Peyer's patch (tissue), 4 donors: ENCODE measurements around the gene ACP2. TPM values are rescaled to one million over a fixed set of nuclear protein-coding genes. Genes with fewer than 3 reads are reported as not detected.
"Not testable (repeated sequence)": the region's sequence is repeated elsewhere in the genome, so short reads cannot be mapped to it uniquely, and the experiment has no call there.

Experiments
- DNase-seq, 3 donors: peaks; one replicate each; pipeline ENCODE4 v3.0.0-alpha.2; 2017 to 2019
- H3K27ac ChIP-seq, 4 donors: fragments of 200-600 bp; sonication (generic); one replicate each; pipeline ENCODE4 v1.5.1; 2016 to 2019
- H3K27me3 ChIP-seq, 2 donors: fragments of 200-600 bp; sonication (generic); one replicate each; pipeline ENCODE4 v1.5.1; 2019
- H3K36me3 ChIP-seq, 3 donors: fragments of 200-600 bp; sonication (generic); one replicate each; pipeline ENCODE4 v1.5.1; 2016 to 2019
- H3K4me1 ChIP-seq, 4 donors: fragments of 200-600 bp; sonication (generic); one replicate each; pipeline ENCODE4 v1.5.1; 2016 to 2019
- H3K4me3 ChIP-seq, 4 donors: fragments of 200-600 bp; sonication (generic); 1 replicate in 3 of 4; 2 replicates in 1 of 4; pipeline ENCODE4 v1.5.1; 2016 to 2019; ENCODE audit warnings: mild to moderate bottlenecking in 1 of 4
- H3K9me3 ChIP-seq, 4 donors: fragments of 200-600 bp; sonication (generic); one replicate each; pipeline ENCODE4 v1.5.1; 2016 to 2019; ENCODE audit warnings: mild to moderate bottlenecking in 1 of 4
- CTCF ChIP-seq, 6 experiments: fragments of 450-650 bp in 4 of 6; fragments of 200-600 bp in 2 of 6; sonication (generic) in 1 of 6; IDR thresholded peaks; one replicate each; pipeline ENCODE4 v1.5.1; 2017 to 2019; ENCODE audit warnings: antibody characterized with exemption in 6 of 6, mild to moderate bottlenecking in 3 of 6, moderate library complexity in 1 of 6
- POLR2A ChIP-seq, 2 donors: fragments of 450-650 bp; IDR thresholded peaks; one replicate each; pipeline ENCODE4 v1.5.1; 2017; ENCODE audit warnings: antibody characterized with exemption in 2 of 2, mild to moderate bottlenecking in 2 of 2, moderate library complexity in 2 of 2
- total RNA-seq, 4 donors: library from RNA; depleted of rRNA; stranded (reverse); fragments of >200 nt; gene quantifications; one replicate each; pipeline ENCODE4 v1.1.0, GENCODE V29; 2016

Gene ACP2
- total RNA-seq, 4 donors from 2014 or later, result 30.5 to 131 (median 112) TPM

DNA sequence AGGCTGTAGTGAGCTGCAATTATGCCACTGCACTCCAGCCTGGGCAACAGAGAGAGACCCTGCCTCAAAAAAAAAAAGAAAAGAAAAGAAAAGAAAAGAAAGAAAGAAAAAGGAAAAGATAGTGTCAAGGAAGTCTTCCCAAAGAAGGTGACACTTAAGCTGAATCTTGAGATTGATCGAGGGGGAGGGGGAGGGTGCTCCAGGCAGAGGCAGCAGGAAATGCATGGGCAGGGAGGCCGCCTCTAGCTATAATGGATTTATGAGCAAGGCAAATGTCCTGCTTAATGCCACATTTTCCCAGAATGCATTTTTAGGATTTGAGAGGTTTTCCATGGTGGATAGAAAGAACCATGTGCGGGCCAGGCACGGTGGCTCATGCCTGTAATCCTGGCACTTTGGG, 47.6 kb downstream of the ACP2 start:
- Histone ChIP-seq H3K4me3 (no peak overlapping the region), H3K27ac (no peak overlapping the region), H3K4me1 (no peaks in the 10 kb centered on the region), H3K36me3 (no peaks in the 10 kb centered on the region), H3K9me3 (no peaks in the 10 kb centered on the region), H3K27me3 (no peaks in the 10 kb centered on the region)
- TF ChIP-seq CTCF (IDR thresholded peaks at IDR 0.05), result no peak
- TF ChIP-seq POLR2A (IDR thresholded peaks at IDR 0.05), result no peak
- DNase-seq, result no peak

- DNase-seq, H3K4me3 ChIP-seq, H3K4me1 ChIP-seq, H3K36me3 ChIP-seq, H3K27me3 ChIP-seq, H3K27ac ChIP-seq, H3K9me3 ChIP-seq: not testable (repeated sequence)
Observed at GRCh38 chr11:47198161-47198560, 50.5 kb downstream of the ACP2 start.

DNA sequence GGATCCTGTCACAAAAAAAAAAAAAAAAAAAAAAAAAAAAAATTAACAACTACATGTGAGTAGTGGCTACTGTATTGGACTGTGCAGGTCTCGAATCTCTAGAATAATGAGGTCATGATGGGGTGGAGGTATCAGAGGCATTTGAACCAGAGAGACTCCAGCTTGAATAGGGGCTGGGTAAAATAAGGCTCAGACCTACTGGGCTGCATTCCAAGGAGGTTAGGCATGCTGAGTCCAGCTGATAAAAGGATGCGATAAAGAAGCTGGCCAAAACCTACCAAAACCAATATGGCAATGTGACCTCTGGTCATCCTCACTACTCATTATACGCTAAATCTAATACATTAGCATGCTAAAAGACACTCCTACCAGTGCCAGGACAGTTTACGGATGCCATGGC, 56.5 kb downstream of the ACP2 start:
- Histone ChIP-seq H3K4me3 (no peak overlapping the region), H3K9me3 (no peaks in the 10 kb centered on the region), H3K36me3 (no peaks in the 10 kb centered on the region), H3K27ac (no peak overlapping the region), H3K27me3 (no peaks in the 10 kb centered on the region), H3K4me1 (peaks cover 0 to 22% (median 5%) of the 10 kb centered on the region in 4 donors)
- DNase-seq, result no peak
- no peak for TF ChIP-seq CTCF (IDR thresholded peaks at IDR 0.05)
- TF ChIP-seq POLR2A (IDR thresholded peaks at IDR 0.05), result no peak

DNA sequence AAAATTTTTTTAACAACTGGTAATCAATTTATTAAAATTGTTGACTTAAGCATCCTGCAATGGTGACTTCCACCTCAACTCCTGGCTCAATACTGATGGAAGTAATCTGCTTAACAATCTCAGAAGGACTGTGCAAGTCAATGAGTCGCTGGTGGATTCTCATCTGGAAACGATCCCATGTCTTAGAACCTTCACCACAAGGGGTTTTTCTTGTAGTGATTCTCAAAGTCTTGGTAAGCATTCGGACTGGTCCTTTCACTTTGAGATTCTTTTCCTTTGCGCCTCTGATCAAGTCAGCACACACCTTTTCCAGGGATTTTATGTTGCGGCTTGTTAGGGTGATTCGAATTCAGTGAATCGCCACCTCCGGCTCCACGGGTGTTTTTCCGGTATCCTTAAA, 57.5 kb downstream of the ACP2 start:
- H3K27ac ChIP-seq, H3K27me3 ChIP-seq, H3K9me3 ChIP-seq, H3K4me3 ChIP-seq, DNase-seq, H3K36me3 ChIP-seq: not testable (repeated sequence)
- peaks cover 4 to 30% (median 7%) of the 10 kb centered on the region in 4 donors for H3K4me1 ChIP-seq

Other genes starting within 250 kb of the ACP2 start
- gene ARFGAP2, start 71.9 kb downstream of the ACP2 start, total RNA-seq, result 100 to 1,000 TPM; 144 to 225 (median 163) TPM
- 1 to 10 TPM; 4.3 to 9.1 (median 7.5) TPM for gene PACSIN3, start 62.4 kb downstream of the ACP2 start, total RNA-seq
- gene DDB2, start 33.8 kb downstream of the ACP2 start, total RNA-seq, result 10 to 100 TPM; 20.7 to 40.4 (median 33.6) TPM
- gene NR1H3, start 9.2 kb upstream of the ACP2 start, total RNA-seq, result 100 to 1,000 TPM in 3 of 4 donors, 10 to 100 TPM in 1; 95.8 to 152 (median 123) TPM
- 10 to 100 TPM; 47.8 to 83.2 (median 72.9) TPM for gene MADD, start 21.3 kb upstream of the ACP2 start, total RNA-seq
- gene MYBPC3, start 103.9 kb upstream of the ACP2 start, total RNA-seq, result not detected
- gene SPI1, start 129.7 kb upstream of the ACP2 start, total RNA-seq, result 10 to 100 TPM in 1 of 4 donors, 1 to 10 TPM in 3; 2.6 to 27.2 (median 7.8) TPM
- gene SLC39A13, start 159.8 kb upstream of the ACP2 start, total RNA-seq, result 10 to 100 TPM; 19.8 to 56.6 (median 39.6) TPM
- gene PSMC3, start 177.6 kb upstream of the ACP2 start, total RNA-seq, result 100 to 1,000 TPM in 1 of 4 donors, 10 to 100 TPM in 3; 47.6 to 121 (median 70.9) TPM
- under 1 TPM in 2 of 4 donors, not detected in 2; 0.54 to 0.76 TPM for gene RAPSN, start 200.3 kb upstream of the ACP2 start, total RNA-seq